ENCODE results near the gene PPM1G.

Gene PPM1G

GRCh38 chr2:27390822-27391679 is 18.3 kb downstream of the PPM1G start:
- TF ChIP-seq CTCF (IDR thresholded peaks at IDR 0.05; ENCODE audit: low read depth, low read length) = no peak
- no peak overlapping the region for H3K4me3 ChIP-seq (replicated peaks in 1 of 2; ENCODE audit: low read depth in 2 of 2, low read length in 2 of 2)
- no peak for DNase-seq (ENCODE audit: low read depth in 2 of 2)

- no peak for TF ChIP-seq CTCF (IDR thresholded peaks at IDR 0.05; ENCODE audit: low read depth, low read length)
- H3K4me3 ChIP-seq (replicated peaks in 1 of 2; ENCODE audit: low read depth in 2 of 2, low read length in 2 of 2) = no peak overlapping the region
- DNase-seq (ENCODE audit: low read depth in 2 of 2) = no peak
Measured at GRCh38 chr2:27381577-27382181, 27.7 kb downstream of the PPM1G start.

- DNase-seq (ENCODE audit: low read depth in 2 of 2) = peak; percentile 95 to 98
- peak within 1 kb of the TSS; percentile 75 to 78 for H3K4me3 ChIP-seq (replicated peaks in 1 of 2; ENCODE audit: low read depth in 2 of 2, low read length in 2 of 2)
- no peak for TF ChIP-seq CTCF (IDR thresholded peaks at IDR 0.05; ENCODE audit: low read depth, low read length)
Measured at GRCh38 chr2:27380626-27381545, 28.5 kb downstream of the PPM1G start, which contains the start of gene ZNF513. Gene ZNF513 (minus strand): TSS chr2:27380734. CDS start chr2:27380526, 208 bp downstream.

- peak overlapping the region; percentile 75 to 78 for H3K4me3 ChIP-seq (replicated peaks in 1 of 2; ENCODE audit: low read depth in 2 of 2, low read length in 2 of 2)
- peak; percentile 21 to 50 for DNase-seq (ENCODE audit: low read depth in 2 of 2)
- no peak for TF ChIP-seq CTCF (IDR thresholded peaks at IDR 0.05; ENCODE audit: low read depth, low read length)
Measured at GRCh38 chr2:27379836-27380625, 29.4 kb downstream of the PPM1G start.

- DNase-seq (ENCODE audit: low read depth in 2 of 2) = no peak
- peak overlapping the region; percentile 75 to 78 for H3K4me3 ChIP-seq (replicated peaks in 1 of 2; ENCODE audit: low read depth in 2 of 2, low read length in 2 of 2)
- TF ChIP-seq CTCF (IDR thresholded peaks at IDR 0.05; ENCODE audit: low read depth, low read length) = no peak
Measured at GRCh38 chr2:27379383-27379835, 30.0 kb downstream of the PPM1G start.

Data from cardiac fibroblast (primary cell).